DMS114 treated with DMSO at 0.1 percent for 48 hours (cell line): ENCODE results near the gene COL15A1.
A peak's percentile ranks its signal among the peaks of the same experiment; 100 is the strongest.

ENCODE experiments used
- DNase-seq: peaks from one replicate; lab custom pipeline; 2025; ENCODE audit not compliant: unreplicated experiment; lab: John Stamatoyannopoulos, UW

The COL15A1 gene

GRCh38 chr9:98971168-98971914 lies 27.6 kb downstream of the COL15A1 start:
- DNase-seq: no peak

- no peak for DNase-seq
Measured at GRCh38 chr9:98971915-98972223, 28.2 kb downstream of the COL15A1 start.

- DNase-seq: no peak
Measured at GRCh38 chr9:98972716-98973115, 29.0 kb downstream of the COL15A1 start.

- no peak for DNase-seq
Measured at GRCh38 chr9:98973171-98973570, 29.5 kb downstream of the COL15A1 start.

- no peak for DNase-seq
Measured at GRCh38 chr9:98973576-98973975, 29.9 kb downstream of the COL15A1 start.

- no peak for DNase-seq
Measured at GRCh38 chr9:98974106-98974505, 30.4 kb downstream of the COL15A1 start.

GRCh38 chr9:98974554-98974953 lies 30.8 kb downstream of the COL15A1 start:
- no peak for DNase-seq

GRCh38 chr9:98974994-98975712 lies 31.4 kb downstream of the COL15A1 start:
- peak; percentile 2 for DNase-seq

- DNase-seq: no peak
Measured at GRCh38 chr9:98975838-98976237, 32.1 kb downstream of the COL15A1 start.

- DNase-seq: no peak
Measured at GRCh38 chr9:98977246-98977714, 33.6 kb downstream of the COL15A1 start.

- no peak for DNase-seq
Measured at GRCh38 chr9:98977813-98978212, 34.1 kb downstream of the COL15A1 start.

GRCh38 chr9:98978231-98978681 lies 34.5 kb downstream of the COL15A1 start:
- DNase-seq: no peak

- no peak for DNase-seq
Measured at GRCh38 chr9:98980291-98980690, 36.6 kb downstream of the COL15A1 start.

- no peak for DNase-seq
Measured at GRCh38 chr9:98983295-98984268, 39.9 kb downstream of the COL15A1 start.

- no peak for DNase-seq
Measured at GRCh38 chr9:98985596-98985995, 41.9 kb downstream of the COL15A1 start.

- DNase-seq: no peak
Measured at GRCh38 chr9:98986866-98987651, 43.4 kb downstream of the COL15A1 start.

- no peak for DNase-seq
Measured at GRCh38 chr9:98989036-98990000, 45.6 kb downstream of the COL15A1 start.

GRCh38 chr9:98990181-98990870 lies 46.6 kb downstream of the COL15A1 start:
- DNase-seq: no peak
